K562 (cell line): ENCODE results near the gene EPM2A. TPM values are rescaled to one million over a fixed set of nuclear protein-coding genes. Genes with fewer than 3 reads are reported as not detected.
A peak's percentile ranks its signal among the peaks of the same experiment; 100 is the strongest.

ENCODE experiments used
- ATAC-seq: fragments of 200-7000 bp; cut with Tn5 transposase; 3 replicates; pipeline ENCODE4 v1.9.1; 2020; ENCODE audit warnings: moderate library complexity
- BruUV-seq: library from RNA; stranded (reverse); fragments of 400-500 nt; replicated peaks from 2 replicates; lab custom pipeline; 2021; lab: Mats Ljungman, UMichigan
- CTCF ChIA-PET: fragments of 300-600 bp; formaldehyde crosslinking; extraction: SDS; loops from one replicate; lab custom pipeline; 2021; ENCODE audit warnings: low intra/inter-chr PET ratio; lab: Yijun Ruan, JAX
- POLR2A ChIA-PET: fragments of 300-600, 350-650 bp; sonication (Branson Sonifier 250); formaldehyde crosslinking; extraction: SDS; loops from one replicate; lab custom pipeline; 2021; ENCODE audit warnings: antibody characterized with exemption, inconsistent platforms; lab: Yijun Ruan, JAX
- DNase-seq, 4 experiments: peaks; one replicate each; pipeline versions ENCODE4 v3.0.0 to v3.0.0-alpha.2; 2011 to 2018; ENCODE audit warnings: low spot score in 3 of 4, mixed read lengths in 3 of 4; ENCODE audit errors: extremely low read depth in 1 of 4
- FAIRE-seq: peaks from 2 replicates; lab custom pipeline; 2011; peaks lifted over from hg19 to GRCh38; lab: Jason Lieb, UNC
- H2AFZ ChIP-seq: 2 replicates; pipeline ENCODE4 v1.6.0; 2011; ENCODE audit warnings: low read depth, low read length, control low read depth, inconsistent platforms
- H3K27ac ChIP-seq: fragments of 200-600 bp; 3 replicates; pipeline ENCODE4 v1.8.0; 2011; ENCODE audit warnings: low read depth, mild to moderate bottlenecking, control low read depth, inconsistent platforms, low read length, moderate library complexity, mixed read lengths; ENCODE audit errors: extremely low read depth
- H3K27me3 ChIP-seq, 2 experiments: fragments of 300-600 bp in 1 of 2; 2 replicates in 1 of 2; 3 replicates in 1 of 2; pipeline versions ENCODE4 v1.6.0 to v1.8.0; 2011; ENCODE audit warnings: inconsistent platforms in 2 of 2, low read length in 2 of 2, mild to moderate bottlenecking in 1 of 2, mixed read lengths in 1 of 2, moderate library complexity in 1 of 2; ENCODE audit not compliant: control insufficient read depth in 2 of 2, insufficient read depth in 2 of 2
- H3K36me3 ChIP-seq: fragments of 300-600 bp; 3 replicates; pipeline ENCODE4 v1.8.0; 2011; ENCODE audit warnings: mild to moderate bottlenecking, low read length, inconsistent platforms; ENCODE audit not compliant: control insufficient read depth, insufficient read depth
- H3K4me1 ChIP-seq, 2 experiments: fragments of 200-600 bp in 1 of 2; replicated peaks in 1 of 2; 2 replicates in 1 of 2; 3 replicates in 1 of 2; pipeline versions ENCODE4 v1.5.1 to v1.8.0; 2011; ENCODE audit warnings: inconsistent platforms in 2 of 2, low read length in 2 of 2, mild to moderate bottlenecking in 1 of 2, mixed read lengths in 1 of 2, moderate library complexity in 1 of 2; ENCODE audit not compliant: control insufficient read depth in 2 of 2, insufficient read depth in 2 of 2
- H3K4me2 ChIP-seq: 2 replicates; pipeline ENCODE4 v1.6.1; 2011; ENCODE audit warnings: low read length, control low read depth, inconsistent platforms, mixed read lengths; ENCODE audit not compliant: insufficient read depth
- H3K4me3 ChIP-seq: fragments of 200-600 bp; sonication (generic), shearing (Covaris generic); 2 replicates; pipeline ENCODE4 v1.5.1; 2016; ENCODE audit warnings: control low read depth, inconsistent platforms
- H3K79me2 ChIP-seq: fragments of 200-600 bp; 3 replicates; pipeline ENCODE4 v1.8.0; 2011; ENCODE audit warnings: low read length, inconsistent platforms; ENCODE audit not compliant: control insufficient read depth, insufficient read depth
- H3K9ac ChIP-seq, 2 experiments: 2 replicates each; pipeline versions ENCODE4 v1.6.0 to v1.6.1; 2011; ENCODE audit warnings: low read depth in 2 of 2, low read length in 2 of 2, control low read depth in 1 of 2, inconsistent platforms in 1 of 2, mild to moderate bottlenecking in 1 of 2, mixed read lengths in 1 of 2; ENCODE audit not compliant: insufficient read depth in 1 of 2
- H3K9me1 ChIP-seq: one replicate; pipeline ENCODE4 v1.6.0; 2011; ENCODE audit warnings: inconsistent platforms, mild to moderate bottlenecking, low read length, moderate library complexity; ENCODE audit not compliant: control insufficient read depth, insufficient read depth
- H3K9me3 ChIP-seq: replicated peaks from 2 replicates; pipeline ENCODE4 v1.5.1; 2011; ENCODE audit warnings: low read depth, low read length, inconsistent platforms; ENCODE audit not compliant: control insufficient read depth, insufficient read depth
- H4K20me1 ChIP-seq: replicated peaks from 2 replicates; pipeline ENCODE4 v1.6.1; 2011; ENCODE audit warnings: low read length, inconsistent platforms, mixed read lengths; ENCODE audit not compliant: control insufficient read depth, insufficient read depth
- CTCF ChIP-seq, 3 experiments: IDR thresholded peaks in 2 of 3; conservative IDR thresholded peaks in 1 of 3; 2 replicates each; pipeline ENCODE4 v1.5.1; 2011 to 2012; ENCODE audit warnings: low read length in 3 of 3, mild to moderate bottlenecking in 3 of 3, control low read depth in 2 of 3, improper control_type of control experiment in 1 of 3, inconsistent platforms in 1 of 3, low read depth in 1 of 3, mixed read lengths in 1 of 3, moderate library complexity in 1 of 3; ENCODE audit not compliant: insufficient read depth in 2 of 3
- EZH2 ChIP-seq: IDR thresholded peaks from 2 replicates; pipeline ENCODE4 v1.6.1; 2012; ENCODE audit warnings: low read depth, mild to moderate bottlenecking, inconsistent platforms, low read length, borderline replicate concordance
- NFIC ChIP-seq: fragments of 450-650 bp; IDR thresholded peaks from 2 replicates; pipeline ENCODE4 v1.6.1; 2017; ENCODE audit warnings: mild to moderate bottlenecking, inconsistent platforms
- REST ChIP-seq, 2 experiments: fragments of 450-650 bp; formaldehyde crosslinking in 1 of 2; IDR thresholded peaks; 2 replicates each; pipeline versions ENCODE4 v1.4.0 to v1.6.1; 2014 to 2020; ENCODE audit warnings: mild to moderate bottlenecking in 2 of 2, borderline replicate concordance in 1 of 2, low read depth in 1 of 2
- WGBS: fragments of 100-300 bp; shearing (Covaris generic); methylation state at CpG from one replicate; pipeline ENCODE4 v1.1.6; 2016; ENCODE audit warnings: low coverage, mixed read lengths; ENCODE audit not compliant: insufficient coverage; ENCODE audit errors: missing lambda C conversion rate; 5-methylcytosine and 5-hydroxymethylcytosine counted together
- in situ Hi-C: fragments of 300-500 bp; cut with MboI; formaldehyde crosslinking; loops from 4 replicates; pipeline ENCODE4 v1.15.0; 2018; ENCODE audit warnings: inconsistent platforms, mixed read lengths
- intact Hi-C: fragments of 100-400 bp; cut with micrococcal nuclease; formaldehyde crosslinking; loops from 2 replicates; pipeline ENCODE4 v1.14.2; 2022
- polyA plus RNA-seq, 8 experiments: library from polyadenylated mRNA; depleted of rRNA in 4 of 8; stranded (reverse) in 5 of 8; unstranded in 3 of 8; fragments of >200 nt; fragmentation: Nextera tagmentation in 2 of 8; fragmentation: Illumina TruSeq in 1 of 8; extraction: Ambion mirVana in 2 of 8; extraction: Trizol in 1 of 8; gene quantifications; 2 replicates each; pipeline versions ENCODE4 v1.2.1 to v1.2.3, GENCODE V29; 2011 to 2014; ENCODE audit warnings: inconsistent platforms in 1 of 8, missing spikeins in 1 of 8
- total RNA-seq, 7 experiments: library from RNA; depleted of rRNA in 6 of 7; stranded (reverse); fragments of >200 nt in 6 of 7; fragmentation: Illumina TruSeq in 2 of 7; extraction: Trizol in 2 of 7; gene quantifications; 2 replicates each; pipeline versions ENCODE4 v1.2.1 to v1.2.3, GENCODE V29; 2011 to 2021; ENCODE audit warnings: low replicate concordance in 1 of 7

Gene EPM2A
- total and polyA plus RNA-seq, 9 of the 15 experiments (the other 6 are each of a cell fraction or from before 2014, with no cell fraction given), result 0.35 to 5.3 (median 2.5) TPM

- no TSS peak for BruUV-seq
- no peak overlapping the region for H2AFZ ChIP-seq
- H3K4me3 ChIP-seq, result no peak overlapping the region
- no peak overlapping the region for H3K27ac ChIP-seq
- ATAC-seq, result peak; percentile 99
- no peaks in the 10 kb centered on the region; a peak in 1 of 5 replicates for H3K27me3 ChIP-seq
- 23% methylated on average over 11 of the region's 11 CpGs for WGBS
- no peaks in the 10 kb centered on the region for H3K36me3 ChIP-seq
- no peaks in the 10 kb centered on the region for H3K9me1 ChIP-seq
- no peaks in the 10 kb centered on the region for H3K9me3 ChIP-seq
- H3K9ac ChIP-seq, result no peak overlapping the region
- in situ Hi-C loops (loop anchor here (25.0 kb wide), 1 partner anchor 1047 kb away; no protein-coding TSS in a partner anchor), intact Hi-C loops (loop anchor here (1.0 to 5.0 kb wide), 3 partner anchors 419 to 1527 kb away; no protein-coding TSS in a partner anchor)
- no peaks in the 10 kb centered on the region for H3K4me1 ChIP-seq
- POLR2A ChIA-PET, result no interaction called here
- no peaks in the 10 kb centered on the region for H4K20me1 ChIP-seq
- no peak overlapping the region for H3K4me2 ChIP-seq
- peak; percentile 85 for FAIRE-seq
- H3K79me2 ChIP-seq, result no peaks in the 10 kb centered on the region
- CTCF ChIA-PET, result interaction anchor here (1.0 to 1.1 kb wide), 2 partner anchors 1049 to 1529 kb away, joined by 4 to 5 read pairs; no protein-coding TSS in a partner anchor
- DNase-seq, result peak; percentile 76 to 88 (median 82)
- TF ChIP-seq EZH2 (no peak), CTCF (IDR thresholded peaks at IDR 0.05 in 2 of 3, conservative IDR thresholded peaks at IDR 0.05 in 1 of 3; ENCODE audit: insufficient read depth in 2 of 3, low read depth in 1 of 3, low read length in 3 of 3) (peak; percentile 83 to 90 (median 85)), REST (IDR thresholded peaks at IDR 0.05; ENCODE audit: borderline replicate concordance) (peak; percentile 66; the same call in 1 of the 2 replicates), REST (CRISPR knock-in tag; IDR thresholded peaks at IDR 0.05; ENCODE audit: low read depth) (no peak), NFIC (no peak)
Observed at GRCh38 chr6:145633981-145634627, 101.2 kb downstream of the EPM2A start.
